ENCODE measurements around the gene MLXIPL. TPM values are rescaled to one million over a fixed set of nuclear protein-coding genes. Genes with fewer than 3 reads are reported as not detected.
A peak's percentile ranks its signal among the peaks of the same experiment; 100 is the strongest.
"Not testable (repeated sequence)": the region's sequence is repeated elsewhere in the genome, so short reads cannot be mapped to it uniquely, and the experiment has no call there.

Gene MLXIPL
- total and polyA plus RNA-seq, 4 donors, result 50.3 to 384 (median 232) TPM

- no peak overlapping the region for H3K4me3 ChIP-seq (ENCODE audit: low read depth in 1 of 3, low read length in 3 of 3)
Observed at GRCh38 chr7:73659983-73660382, 35.7 kb upstream of the MLXIPL start.

GRCh38 chr7:73655309-73655708 lies 31.0 kb upstream of the MLXIPL start:
- not testable (repeated sequence) for H3K27me3 ChIP-seq (ENCODE audit: control insufficient read depth in 4 of 4, insufficient read depth in 4 of 4, low read length in 3 of 4); H3K9me3 ChIP-seq (ENCODE audit: control insufficient read depth in 4 of 4, low read length in 3 of 4); H3K36me3 ChIP-seq (ENCODE audit: control insufficient read depth in 4 of 4, insufficient read depth in 3 of 4, low read depth in 1 of 4, low read length in 3 of 4); H3K4me1 ChIP-seq (ENCODE audit: control insufficient read depth in 4 of 4, insufficient read depth in 4 of 4, low read length in 3 of 4); H3K27ac ChIP-seq (ENCODE audit: low read depth in 1 of 2, low read length in 2 of 2); H3K4me3 ChIP-seq (ENCODE audit: low read depth in 1 of 3, low read length in 3 of 3); H3K9ac ChIP-seq (ENCODE audit: low read depth in 1 of 2, low read length in 2 of 2); DNase-seq (ENCODE audit: low spot score)
- WGBS, result 94% methylated on average over 4 of the region's 4 CpGs

More at GRCh38 chr7:73659983-73660382, 35.7 kb upstream of the MLXIPL start:
- Histone ChIP-seq H3K36me3 (ENCODE audit: control insufficient read depth in 4 of 4, insufficient read depth in 3 of 4, low read depth in 1 of 4, low read length in 3 of 4) (no peaks in the 10 kb centered on the region), H3K4me1 (ENCODE audit: control insufficient read depth in 4 of 4, insufficient read depth in 4 of 4, low read length in 3 of 4) (peaks cover 0 to 5% (median 0%) of the 10 kb centered on the region in 4 donors), H3K9me3 (ENCODE audit: control insufficient read depth in 4 of 4, low read length in 3 of 4) (no peaks in the 10 kb centered on the region), H3K27ac (ENCODE audit: low read depth in 1 of 2, low read length in 2 of 2) (no peak overlapping the region), H3K9ac (ENCODE audit: low read depth in 1 of 2, low read length in 2 of 2) (no peak overlapping the region), H3K27me3 (ENCODE audit: control insufficient read depth in 4 of 4, insufficient read depth in 4 of 4, low read length in 3 of 4) (no peaks in the 10 kb centered on the region)
- DNase-seq (ENCODE audit: low spot score), result no peak
- TF ChIP-seq YY1 (IDR thresholded peaks at IDR 0.05), result no peak
- no peak for TF ChIP-seq HNF4G (IDR thresholded peaks at IDR 0.05)
- TF ChIP-seq TAF1 (conservative IDR thresholded peaks at IDR 0.05), result no peak
- no peak for TF ChIP-seq HNF4A (conservative IDR thresholded peaks at IDR 0.05)
- no peak for TF ChIP-seq EGR1 (IDR thresholded peaks at IDR 0.05; ENCODE audit: low read depth in 2 of 2)
- TF ChIP-seq ZBTB33 (IDR thresholded peaks at IDR 0.05), result no peak
- TF ChIP-seq JUND (IDR thresholded peaks at IDR 0.05), result no peak
- TF ChIP-seq SP1 (IDR thresholded peaks at IDR 0.05), result no peak
- no peak for TF ChIP-seq FOXA1 (IDR thresholded peaks at IDR 0.05)
- TF ChIP-seq REST (IDR thresholded peaks at IDR 0.05), result no peak
- no peak for TF ChIP-seq GABPA (IDR thresholded peaks at IDR 0.05 in 1 of 2, conservative IDR thresholded peaks at IDR 0.05 in 1 of 2)
- TF ChIP-seq NR2F2 (IDR thresholded peaks at IDR 0.05), result no peak
- TF ChIP-seq ATF3 (IDR thresholded peaks at IDR 0.05), result no peak
- no peak for TF ChIP-seq RAD21 (IDR thresholded peaks at IDR 0.05)
- WGBS, result 78% methylated on average over 8 of the region's 8 CpGs

- 69% methylated on average over 11 of the region's 11 CpGs for WGBS
- Histone ChIP-seq H3K9me3 (ENCODE audit: control insufficient read depth in 4 of 4, low read length in 3 of 4) (no peaks in the 10 kb centered on the region), H3K27me3 (ENCODE audit: control insufficient read depth in 4 of 4, insufficient read depth in 4 of 4, low read length in 3 of 4) (no peaks in the 10 kb centered on the region), H3K9ac (ENCODE audit: low read depth in 1 of 2, low read length in 2 of 2) (no peak overlapping the region), H3K4me3 (ENCODE audit: low read depth in 1 of 3, low read length in 3 of 3) (no peak overlapping the region), H3K4me1 (ENCODE audit: control insufficient read depth in 4 of 4, insufficient read depth in 4 of 4, low read length in 3 of 4) (peaks cover 0 to 10% (median 5%) of the 10 kb centered on the region in 4 donors), H3K27ac (ENCODE audit: low read depth in 1 of 2, low read length in 2 of 2) (peak overlapping the region in 1 of 2 donors; percentile 3), H3K36me3 (ENCODE audit: control insufficient read depth in 4 of 4, insufficient read depth in 3 of 4, low read depth in 1 of 4, low read length in 3 of 4) (no peaks in the 10 kb centered on the region)
- DNase-seq (ENCODE audit: low spot score), result no peak
- no peak for TF ChIP-seq YY1 (IDR thresholded peaks at IDR 0.05)
- TF ChIP-seq RAD21 (IDR thresholded peaks at IDR 0.05), result peak in 1 of 2 donors; percentile 30
- TF ChIP-seq HNF4A (conservative IDR thresholded peaks at IDR 0.05), result peak; percentile 43 to 80
- peak; percentile 38 to 90 for TF ChIP-seq RXRA (IDR thresholded peaks at IDR 0.05)
- peak; percentile 79 for TF ChIP-seq SP1 (IDR thresholded peaks at IDR 0.05)
- no peak for TF ChIP-seq EGR1 (IDR thresholded peaks at IDR 0.05; ENCODE audit: low read depth in 2 of 2)
- no peak for TF ChIP-seq TAF1 (conservative IDR thresholded peaks at IDR 0.05)
Observed at GRCh38 chr7:73652541-73652949, 28.2 kb upstream of the MLXIPL start.

Measured in liver (tissue), 9 donors.